Loucy (cell line): ENCODE data around the gene PSMD2.
"Not testable (repeated sequence)": the region's sequence is repeated elsewhere in the genome, so short reads cannot be mapped to it uniquely, and the experiment has no call there.

Experiments
- H2AFZ ChIP-seq: fragments of 200-600 bp; sonication (generic); 2 replicates; pipeline ENCODE4 v1.6.0; 2016; ENCODE audit warnings: antibody characterized with exemption, mild to moderate bottlenecking, low read length, moderate library complexity
- H3F3A ChIP-seq: fragments of 200-600 bp; 2 replicates; pipeline ENCODE4 v1.6.0; 2016; ENCODE audit warnings: antibody characterized with exemption, low read depth, mild to moderate bottlenecking
- H3K27me3 ChIP-seq: fragments of 200-600 bp; sonication (generic); 2 replicates; pipeline ENCODE4 v1.6.1; 2014; ENCODE audit warnings: low read length, mild to moderate bottlenecking; ENCODE audit not compliant: insufficient read depth, poor library complexity, severe bottlenecking
- H3K36me3 ChIP-seq: fragments of 200-600 bp; sonication (generic); 2 replicates; pipeline ENCODE4 v1.6.1; 2016; ENCODE audit warnings: low read length; ENCODE audit not compliant: insufficient read depth
- H3K4me1 ChIP-seq: fragments of 200-600 bp; sonication (generic); 2 replicates; pipeline ENCODE4 v1.5.1; 2014; ENCODE audit warnings: low read length, mild to moderate bottlenecking; ENCODE audit not compliant: insufficient read depth, poor library complexity, severe bottlenecking
- H3K4me2 ChIP-seq: fragments of 200-600 bp; sonication (generic); 2 replicates; pipeline ENCODE4 v1.6.0; 2014; ENCODE audit warnings: antibody characterized with exemption, low read length, low read depth, mild to moderate bottlenecking; ENCODE audit not compliant: poor library complexity, severe bottlenecking
- H3K4me3 ChIP-seq: fragments of 200-600 bp; sonication (generic); 2 replicates; pipeline ENCODE4 v1.5.1; 2014; ENCODE audit warnings: low read length, mild to moderate bottlenecking, mixed read lengths; ENCODE audit not compliant: poor library complexity, severe bottlenecking
- H3K79me2 ChIP-seq: fragments of 200-600 bp; sonication (generic); 2 replicates; pipeline ENCODE4 v1.6.1; 2014; ENCODE audit warnings: low read length; ENCODE audit not compliant: insufficient read depth
- H3K9ac ChIP-seq: fragments of 200-600 bp; sonication (generic); 2 replicates; pipeline ENCODE4 v1.6.0; 2014; ENCODE audit warnings: mild to moderate bottlenecking, low read depth, low read length, moderate library complexity; ENCODE audit not compliant: poor library complexity, severe bottlenecking
- H3K9me2 ChIP-seq: fragments of 200-600 bp; sonication (generic); replicated peaks from 2 replicates; pipeline ENCODE4 v1.6.1; 2016; ENCODE audit warnings: low read depth, low read length, mixed read lengths
- H3K9me3 ChIP-seq: fragments of 200-600 bp; sonication (generic); 2 replicates; pipeline ENCODE4 v1.6.1; 2014; ENCODE audit warnings: mild to moderate bottlenecking, antibody characterized with exemption, low read length, low read depth; ENCODE audit not compliant: insufficient read depth
- H4K20me1 ChIP-seq: fragments of 200-600 bp; sonication (generic); 2 replicates; pipeline ENCODE4 v1.6.0; 2014; ENCODE audit warnings: antibody characterized with exemption, low read length, mild to moderate bottlenecking; ENCODE audit not compliant: insufficient read depth, poor library complexity, severe bottlenecking
- CTCF ChIP-seq: fragments of 200-600 bp; sonication (generic); conservative IDR thresholded peaks from 2 replicates; pipeline ENCODE4 v1.5.1; 2014; ENCODE audit warnings: mild to moderate bottlenecking, antibody characterized with exemption, low read length
- EZH2phosphoT487 ChIP-seq: fragments of 200-600 bp; IDR thresholded peaks from 2 replicates; pipeline ENCODE4 v1.6.1; 2018; ENCODE audit warnings: antibody characterized with exemption, mild to moderate bottlenecking, moderate library complexity, borderline replicate concordance

PSMD2 gene

GRCh38 chr3:184261270-184261853, 37.7 kb upstream of the PSMD2 start, which contains the start of gene CAMK2N2:
CAMK2N2 (minus strand) TSS chr3:184261553; CDS start chr3:184261285, 268 bp downstream.
- Histone ChIP-seq H3K27me3 (no peaks in the 10 kb centered on the region), H3K4me2 (peak within 1 kb of the TSS; percentile 95), H4K20me1 (no peaks in the 10 kb centered on the region), H3K36me3 (no peaks in the 10 kb centered on the region), H3K4me1 (peaks cover 8% of the 10 kb centered on the region), H3K4me3 (peak within 1 kb of the TSS; percentile 91), H3F3A (no peaks in the 10 kb centered on the region; the same call in 1 of the 2 replicates), H3K9me3 (no peaks in the 10 kb centered on the region), H3K9ac (peak within 1 kb of the TSS; percentile 84), H3K9me2 (no peaks in the 10 kb centered on the region), H3K79me2 (no peaks in the 10 kb centered on the region), H2AFZ (peak within 1 kb of the TSS; percentile 100)
- TF ChIP-seq CTCF, result no peak
- no peak for TF ChIP-seq EZH2phosphoT487

GRCh38 chr3:184261854-184262763, 36.9 kb upstream of the PSMD2 start:
- TF ChIP-seq EZH2phosphoT487 (no peak), CTCF (no peak)
- no peaks in the 10 kb centered on the region for H3K79me2 ChIP-seq
- H3K4me3 ChIP-seq, result peak overlapping the region; percentile 91
- peak overlapping the region; percentile 84 for H3K9ac ChIP-seq
- H3K27me3 ChIP-seq, result no peaks in the 10 kb centered on the region
- H3K36me3 ChIP-seq, result no peaks in the 10 kb centered on the region
- H2AFZ ChIP-seq, result peak overlapping the region; percentile 100
- peak overlapping the region; percentile 95 for H3K4me2 ChIP-seq
- H3K9me3 ChIP-seq, result no peaks in the 10 kb centered on the region
- peaks cover 8% of the 10 kb centered on the region for H3K4me1 ChIP-seq
- H3K9me2 ChIP-seq, result no peaks in the 10 kb centered on the region
- no peaks in the 10 kb centered on the region for H4K20me1 ChIP-seq
- no peaks in the 10 kb centered on the region; the same call in 1 of the 2 replicates for H3F3A ChIP-seq

GRCh38 chr3:184262764-184263179, 36.3 kb upstream of the PSMD2 start:
- no peaks in the 10 kb centered on the region for H4K20me1 ChIP-seq
- TF ChIP-seq CTCF (no peak), EZH2phosphoT487 (no peak)
- no peaks in the 10 kb centered on the region; the same call in 1 of the 2 replicates for H3F3A ChIP-seq
- peaks cover 8% of the 10 kb centered on the region for H3K4me1 ChIP-seq
- peak overlapping the region; percentile 84 for H3K9ac ChIP-seq
- H3K9me2 ChIP-seq, result no peaks in the 10 kb centered on the region
- H2AFZ ChIP-seq, result no peak overlapping the region
- peak overlapping the region; percentile 91 for H3K4me3 ChIP-seq
- H3K36me3 ChIP-seq, result no peaks in the 10 kb centered on the region
- peak overlapping the region; percentile 95 for H3K4me2 ChIP-seq
- H3K27me3 ChIP-seq, result no peaks in the 10 kb centered on the region
- H3K9me3 ChIP-seq, result no peaks in the 10 kb centered on the region
- H3K79me2 ChIP-seq, result no peaks in the 10 kb centered on the region

- H3K36me3 ChIP-seq, H3K9me2 ChIP-seq, H3K27me3 ChIP-seq, H3K4me3 ChIP-seq, H4K20me1 ChIP-seq, H3K9me3 ChIP-seq, H3K79me2 ChIP-seq, H2AFZ ChIP-seq, H3F3A ChIP-seq, H3K4me2 ChIP-seq, H3K4me1 ChIP-seq, H3K9ac ChIP-seq: not testable (repeated sequence)
Observed at GRCh38 chr3:184267249-184267648, 31.8 kb upstream of the PSMD2 start.
